SKM-1 treated with dmso at 0.1 percent for 144 hours (cell line): ENCODE results near the gene MID1IP1.

Experiments used
- DNase-seq: peaks from one replicate; lab custom pipeline; 2025; ENCODE audit not compliant: unreplicated experiment; lab: John Stamatoyannopoulos, UW

The MID1IP1 gene

GRCh38 chrX:38811515-38812243, 10.4 kb downstream of the MID1IP1 start:
- no peak for DNase-seq

GRCh38 chrX:38816155-38816554, 14.9 kb downstream of the MID1IP1 start:
- DNase-seq, result no peak

GRCh38 chrX:38817004-38817703, 15.9 kb downstream of the MID1IP1 start:
- DNase-seq, result no peak

GRCh38 chrX:38819163-38819562, 17.9 kb downstream of the MID1IP1 start:
- DNase-seq, result no peak

- DNase-seq, result no peak
Observed at GRCh38 chrX:38819709-38820108, 18.4 kb downstream of the MID1IP1 start.

GRCh38 chrX:38820751-38821150, 19.5 kb downstream of the MID1IP1 start:
- DNase-seq, result no peak

- no peak for DNase-seq
Observed at GRCh38 chrX:38824176-38824575, 22.9 kb downstream of the MID1IP1 start.

GRCh38 chrX:38831949-38832348, 30.7 kb downstream of the MID1IP1 start:
- DNase-seq, result no peak

GRCh38 chrX:38837389-38837788, 36.1 kb downstream of the MID1IP1 start:
- no peak for DNase-seq

- DNase-seq, result no peak
Observed at GRCh38 chrX:38839277-38839676, 38.0 kb downstream of the MID1IP1 start.

GRCh38 chrX:38839944-38840343, 38.7 kb downstream of the MID1IP1 start:
- no peak for DNase-seq

GRCh38 chrX:38841750-38842149, 40.5 kb downstream of the MID1IP1 start:
- DNase-seq, result no peak

- no peak for DNase-seq
Observed at GRCh38 chrX:38845426-38845825, 44.2 kb downstream of the MID1IP1 start.

- DNase-seq, result no peak
Observed at GRCh38 chrX:38847206-38847902, 46.1 kb downstream of the MID1IP1 start.

- no peak for DNase-seq
Observed at GRCh38 chrX:38847903-38848230, 46.6 kb downstream of the MID1IP1 start.

- no peak for DNase-seq
Observed at GRCh38 chrX:38848671-38849455, 47.6 kb downstream of the MID1IP1 start.

GRCh38 chrX:38850807-38851544, 49.7 kb downstream of the MID1IP1 start:
- DNase-seq, result no peak

GRCh38 chrX:38854305-38854704, 53.0 kb downstream of the MID1IP1 start:
- DNase-seq, result no peak
